HCT116 (cell line): ENCODE data around the gene UVRAG. TPM values are rescaled to one million over a fixed set of nuclear protein-coding genes. Genes with fewer than 3 reads are reported as not detected.

ENCODE experiments used
- ATAC-seq: fragments of 200-7000 bp; cut with Tn5 transposase; 2 replicates; pipeline ENCODE4 v1.9.1; 2020; ENCODE audit warnings: mild to moderate bottlenecking, moderate library complexity
- BruUV-seq: library from RNA; stranded (reverse); fragments of 400-500 nt; replicated peaks from 2 replicates; lab custom pipeline; 2021; lab: Mats Ljungman, UMichigan
- CTCF ChIA-PET: fragments of 300-600 bp; sonication (Branson Sonifier 250); formaldehyde crosslinking; loops from one replicate; lab custom pipeline; 2021; ENCODE audit warnings: antibody characterized with exemption; lab: Charles Lee
- POLR2A ChIA-PET: fragments of 300-600, 350-600 bp; sonication (Branson Sonifier 250); formaldehyde crosslinking; loops from one replicate; lab custom pipeline; 2021; ENCODE audit warnings: antibody characterized with exemption; lab: Charles Lee
- RAD21 ChIA-PET, 2 experiments: fragments of 300-600 bp; sonication (Branson Sonifier 250); formaldehyde crosslinking; loops; one replicate each; lab custom pipeline; 2023; ENCODE audit warnings: low total read pairs in 2 of 2; ENCODE audit not compliant: uncharacterized antibody in 2 of 2, unreplicated experiment in 2 of 2, low non-redundant PET in 1 of 2; lab: Charles Lee
- DNase-seq: peaks from one replicate; pipeline ENCODE4 v3.0.0-alpha.2; 2010; ENCODE audit warnings: low read depth, low spot score
- H2AFZ ChIP-seq: fragments of 200-600 bp; shearing (Covaris generic), sonication (generic); 2 replicates; pipeline ENCODE4 v1.6.1; 2017; ENCODE audit warnings: low read depth, mixed run types, mixed read lengths, antibody characterized with exemption, low read length; ENCODE audit not compliant: poor library complexity, severe bottlenecking
- H3K27ac ChIP-seq: 2 replicates; pipeline ENCODE4 v1.5.1; 2012; ENCODE audit warnings: low read depth, low read length
- H3K27me3 ChIP-seq: fragments of 200-600 bp; sonication (generic); 2 replicates; pipeline ENCODE4 v1.6.1; 2016; ENCODE audit warnings: mixed run types, low read length, mixed read lengths; ENCODE audit not compliant: insufficient read depth
- H3K36me3 ChIP-seq, 2 experiments: fragments of 200-500 bp in 1 of 2; fragments of 200-600 bp in 1 of 2; sonication (Bioruptor generic) in 1 of 2; sonication (generic) in 1 of 2; 2 replicates each; pipeline versions ENCODE4 v1.5.1 to v1.6.1; 2014 to 2016; ENCODE audit warnings: low read length in 2 of 2, inconsistent platforms in 1 of 2, mixed read lengths in 1 of 2, mixed run types in 1 of 2; ENCODE audit not compliant: insufficient read depth in 2 of 2, control insufficient read depth in 1 of 2
- H3K4me1 ChIP-seq, 2 experiments: fragments of 200-600 bp in 1 of 2; sonication (generic) in 1 of 2; 2 replicates each; pipeline versions ENCODE4 v1.5.1 to v1.6.1; 2012 to 2017; ENCODE audit warnings: low read length in 2 of 2, inconsistent platforms in 1 of 2, mild to moderate bottlenecking in 1 of 2, mixed read lengths in 1 of 2, mixed run types in 1 of 2, moderate library complexity in 1 of 2; ENCODE audit not compliant: insufficient read depth in 2 of 2, control insufficient read depth in 1 of 2
- H3K4me2 ChIP-seq: fragments of 200-600 bp; sonication (generic); 2 replicates; pipeline ENCODE4 v1.6.1; 2017; ENCODE audit warnings: mixed run types, low read length, mixed read lengths
- H3K4me3 ChIP-seq, 2 experiments: fragments of 200-600 bp in 1 of 2; sonication (generic) in 1 of 2; replicated peaks in 1 of 2; 2 replicates each; pipeline ENCODE4 v1.5.1; 2011 to 2016; ENCODE audit warnings: low read length in 2 of 2, control low read depth in 1 of 2, low read depth in 1 of 2, mild to moderate bottlenecking in 1 of 2, mixed read lengths in 1 of 2, mixed run types in 1 of 2
- H3K79me2 ChIP-seq: fragments of 200-600 bp; sonication (generic); 2 replicates; pipeline ENCODE4 v1.6.1; 2017; ENCODE audit warnings: mild to moderate bottlenecking, mixed run types, low read length, moderate library complexity, mixed read lengths; ENCODE audit not compliant: insufficient read depth
- H3K9ac ChIP-seq: fragments of 200-600 bp; sonication (generic); 2 replicates; pipeline ENCODE4 v1.6.1; 2016; ENCODE audit warnings: low read length, mixed read lengths
- H3K9me2 ChIP-seq: fragments of 200-600 bp; sonication (generic), shearing (Covaris generic); 2 replicates; pipeline ENCODE4 v1.6.1; 2017; ENCODE audit warnings: mixed run types, mild to moderate bottlenecking, moderate library complexity; ENCODE audit not compliant: insufficient read depth
- H3K9me3 ChIP-seq, 2 experiments: fragments of 200-500 bp in 1 of 2; fragments of 200-600 bp in 1 of 2; sonication (Bioruptor generic) in 1 of 2; sonication (generic) in 1 of 2; 2 replicates each; pipeline ENCODE4 v1.6.1; 2014 to 2017; ENCODE audit warnings: low read length in 2 of 2, mixed read lengths in 2 of 2, inconsistent platforms in 1 of 2, low read depth in 1 of 2, mild to moderate bottlenecking in 1 of 2, mixed run types in 1 of 2, moderate library complexity in 1 of 2; ENCODE audit not compliant: control insufficient read depth in 1 of 2, insufficient read depth in 1 of 2
- H4K20me1 ChIP-seq: fragments of 200-600 bp; sonication (generic), shearing (Covaris generic); 2 replicates; pipeline ENCODE4 v1.6.1; 2017; ENCODE audit warnings: mixed run types, mild to moderate bottlenecking, moderate library complexity; ENCODE audit not compliant: insufficient read depth
- ATF3 ChIP-seq: IDR thresholded peaks from 2 replicates; pipeline ENCODE4 v1.6.1; 2012
- CBX3 ChIP-seq: IDR thresholded peaks from 2 replicates; pipeline ENCODE4 v1.6.1; 2012; ENCODE audit warnings: low read depth
- CEBPB ChIP-seq: IDR thresholded peaks from 2 replicates; pipeline ENCODE4 v1.6.1; 2012; ENCODE audit warnings: low read depth
- EGR1 ChIP-seq: IDR thresholded peaks from 2 replicates; pipeline ENCODE4 v1.6.1; 2012; ENCODE audit warnings: low read depth
- ELF1 ChIP-seq: IDR thresholded peaks from 2 replicates; pipeline ENCODE4 v1.6.1; 2012; ENCODE audit warnings: low read depth, borderline replicate concordance
- EZH2phosphoT487 ChIP-seq: fragments of 200-600 bp; IDR thresholded peaks from 2 replicates; pipeline ENCODE4 v1.6.1; 2018; ENCODE audit warnings: antibody characterized with exemption, borderline replicate concordance
- JUND ChIP-seq: IDR thresholded peaks from 2 replicates; pipeline ENCODE4 v1.6.1; 2012
- MAX ChIP-seq: IDR thresholded peaks from 2 replicates; pipeline ENCODE4 v1.6.1; 2012
- POLR2A ChIP-seq: IDR thresholded peaks from 2 replicates; pipeline ENCODE4 v1.7.0; 2011; ENCODE audit warnings: borderline replicate concordance; ENCODE audit not compliant: insufficient read depth, insufficient read length; ENCODE audit errors: extremely low read depth
- POLR2AphosphoS5 ChIP-seq: IDR thresholded peaks from 2 replicates; pipeline ENCODE4 v1.6.1; 2011; ENCODE audit warnings: mild to moderate bottlenecking, low read depth, low read length, moderate library complexity
- RAD21 ChIP-seq: IDR thresholded peaks from 2 replicates; pipeline ENCODE4 v1.6.1; 2012; ENCODE audit warnings: low read depth, mild to moderate bottlenecking
- SIN3A ChIP-seq: IDR thresholded peaks from 2 replicates; pipeline ENCODE4 v1.6.1; 2012; ENCODE audit warnings: low read depth
- SP1 ChIP-seq: IDR thresholded peaks from 2 replicates; pipeline ENCODE4 v1.6.1; 2012; ENCODE audit warnings: low read depth
- SRF ChIP-seq: IDR thresholded peaks from 2 replicates; pipeline ENCODE4 v1.6.1; 2012; ENCODE audit warnings: low read depth
- TCF7L2 ChIP-seq: IDR thresholded peaks from 2 replicates; pipeline ENCODE4 v1.7.0; 2011; ENCODE audit warnings: borderline replicate concordance, inconsistent platforms; ENCODE audit not compliant: insufficient read depth, insufficient read length; ENCODE audit errors: extremely low read depth
- YY1 ChIP-seq: IDR thresholded peaks from 2 replicates; pipeline ENCODE4 v1.6.1; 2011; ENCODE audit warnings: low read length, low read depth, moderate library complexity, mild to moderate bottlenecking; ENCODE audit not compliant: insufficient replicate concordance; ENCODE audit errors: extremely low read depth
- ZBTB33 ChIP-seq: IDR thresholded peaks from 2 replicates; pipeline ENCODE4 v1.6.1; 2011; ENCODE audit warnings: mild to moderate bottlenecking, low read length, moderate library complexity; ENCODE audit not compliant: insufficient replicate concordance; ENCODE audit errors: extremely low read depth
- ZFX ChIP-seq: fragments of 450-650 bp; IDR thresholded peaks from 2 replicates; pipeline ENCODE4 v1.6.1; 2017
- ZNF274 ChIP-seq: fragments of 200-500 bp; sonication (Bioruptor generic); IDR thresholded peaks from 2 replicates; pipeline ENCODE4 v1.6.1; 2014; ENCODE audit warnings: mild to moderate bottlenecking, low read depth, low read length, inconsistent platforms
- intact Hi-C: fragments of 100-400 bp; cut with micrococcal nuclease; formaldehyde crosslinking; loops from 2 replicates; pipeline ENCODE4 v1.10.0; 2022
- total RNA-seq: library from RNA; stranded (reverse); gene quantifications from one replicate; pipeline ENCODE4 v1.2.1, GENCODE V29; 2021; ENCODE audit not compliant: unreplicated experiment

The UVRAG gene
- total RNA-seq, 1 experiment from 2014 or later = 12.3 TPM

DNA sequence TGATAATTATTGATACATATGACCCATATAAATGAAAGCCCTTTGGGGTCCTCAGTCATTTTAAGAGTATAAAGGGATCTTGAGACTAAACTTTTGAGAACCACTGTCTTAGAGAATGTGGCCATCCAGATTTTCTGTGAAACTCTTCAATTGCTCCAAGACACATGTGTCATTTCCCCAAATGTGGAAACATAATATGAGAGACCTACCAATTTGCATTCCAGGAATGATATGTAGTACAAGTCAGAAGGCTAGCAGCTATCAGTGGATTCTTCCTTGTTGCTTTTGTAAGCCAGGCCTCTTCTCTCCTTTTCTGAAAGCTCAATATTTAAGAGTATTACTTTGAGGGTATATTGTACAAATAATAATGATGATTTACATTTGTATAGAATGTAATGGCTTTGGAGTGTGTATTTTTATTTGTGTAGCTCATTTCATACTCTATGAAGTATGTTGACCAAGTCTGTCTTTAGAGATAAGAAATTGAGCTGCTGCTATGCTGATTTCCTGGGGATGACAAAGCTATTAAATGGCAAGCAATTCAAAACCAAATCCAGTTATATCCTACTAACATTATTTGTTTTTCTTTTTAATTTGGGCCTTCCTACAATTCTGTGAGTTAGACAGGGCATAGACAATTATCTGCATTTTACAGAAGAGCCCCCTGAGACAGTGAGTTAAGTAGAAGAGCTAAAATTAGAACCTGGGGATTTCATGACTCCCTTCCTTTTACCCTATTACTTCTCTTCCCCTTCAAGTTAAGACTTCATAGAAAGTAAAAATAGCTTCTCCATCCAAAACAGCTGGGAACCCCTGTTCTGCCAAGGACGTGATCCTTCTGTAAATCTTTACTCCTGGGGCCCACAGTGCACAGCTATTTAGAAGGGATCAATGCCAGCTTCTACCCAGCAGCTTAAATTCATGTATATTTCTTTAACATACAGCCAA is 259.4 kb downstream of the UVRAG start:
- ChIA-PET RAD21 (no interaction called here), CTCF (no interaction called here), POLR2A (no interaction called here)
- no peak for ATAC-seq
- Histone ChIP-seq H3K9me2 (no peaks in the 10 kb centered on the region), H3K4me2 (no peak overlapping the region), H3K79me2 (no peaks in the 10 kb centered on the region), H3K27ac (no peak overlapping the region), H2AFZ (no peak overlapping the region), H4K20me1 (no peaks in the 10 kb centered on the region), H3K9me3 (no peaks in the 10 kb centered on the region), H3K9ac (no peak overlapping the region), H3K4me3 (no peak overlapping the region), H3K36me3 (no peaks in the 10 kb centered on the region), H3K27me3 (no peaks in the 10 kb centered on the region), H3K4me1 (no peaks in the 10 kb centered on the region)
- TF ChIP-seq EZH2phosphoT487 (no peak), SP1 (no peak), ZNF274 (no peak), EGR1 (no peak), MAX (no peak), SIN3A (no peak), ZBTB33 (no peak), ZFX (no peak), TCF7L2 (no peak), ATF3 (no peak), JUND (no peak), SRF (no peak), CBX3 (no peak), RAD21 (no peak), CEBPB (no peak), YY1 (no peak), POLR2A (no peak), POLR2AphosphoS5 (no peak), ELF1 (no peak)
- BruUV-seq = no TSS peak
- intact Hi-C loops = no loop called here
- no peak for DNase-seq
